ENCODE measurements around the gene TERT.
A peak's percentile ranks its signal among the peaks of the same experiment; 100 is the strongest.
"Not testable (repeated sequence)": the region's sequence is repeated elsewhere in the genome, so short reads cannot be mapped to it uniquely, and the experiment has no call there.

The TERT gene

GRCh38 chr5:1294835-1295649 is at the start of gene TERT:
Gene TERT, minus strand, starts transcription at chr5:1295068. Its CDS starts 79 bp downstream, at chr5:1294989.
- DNase-seq = no peak

DNA sequence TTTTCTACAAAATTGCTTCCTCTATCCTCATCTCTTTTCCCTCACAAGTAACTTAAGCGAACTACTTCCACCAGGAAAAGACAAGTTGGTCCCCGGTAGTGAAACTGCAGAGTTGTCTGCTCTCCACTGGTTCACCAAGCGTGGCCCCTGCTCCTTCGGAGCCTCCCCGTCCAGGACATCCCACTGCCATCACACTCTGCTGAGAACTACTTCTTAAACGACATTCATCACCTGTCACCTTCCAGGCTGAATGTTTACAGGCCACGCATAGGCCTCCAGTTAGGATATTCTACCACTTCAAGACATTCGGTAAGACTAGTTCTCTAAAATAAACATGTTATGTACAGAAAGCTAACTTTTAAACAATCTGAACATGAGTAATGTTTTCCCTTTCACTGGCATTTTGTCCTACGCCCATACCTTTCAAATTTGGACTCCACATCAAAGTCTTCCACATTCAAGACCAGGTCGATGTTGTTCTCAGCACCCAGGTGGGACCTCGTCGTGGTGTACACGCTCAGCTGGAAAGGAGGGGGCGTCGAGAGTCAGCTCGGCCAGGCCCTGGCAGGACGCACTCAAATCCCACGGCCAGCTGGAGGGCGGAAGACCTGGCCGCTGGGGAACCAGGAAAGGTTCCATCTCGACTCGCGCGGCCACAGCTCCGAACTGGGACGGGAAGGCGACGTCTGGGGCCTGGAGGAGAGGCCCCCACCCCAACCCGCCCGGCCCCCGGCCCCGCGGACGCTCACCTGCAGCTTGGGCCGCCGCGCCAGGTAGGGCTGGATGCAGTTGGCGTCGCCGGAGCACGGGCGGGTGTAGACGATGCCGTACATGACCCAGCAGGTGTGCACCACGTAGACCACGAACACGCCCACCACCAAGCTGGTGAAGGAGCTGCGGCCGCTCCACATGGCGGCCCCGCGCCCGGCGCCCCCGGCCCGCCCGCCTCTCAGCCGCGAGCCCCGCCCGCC is 49.3 kb upstream of the TERT start:
- DNase-seq = peak; percentile 48

GRCh38 chr5:1343315-1343751 is 48.5 kb upstream of the TERT start:
- DNase-seq = no peak

DNA sequence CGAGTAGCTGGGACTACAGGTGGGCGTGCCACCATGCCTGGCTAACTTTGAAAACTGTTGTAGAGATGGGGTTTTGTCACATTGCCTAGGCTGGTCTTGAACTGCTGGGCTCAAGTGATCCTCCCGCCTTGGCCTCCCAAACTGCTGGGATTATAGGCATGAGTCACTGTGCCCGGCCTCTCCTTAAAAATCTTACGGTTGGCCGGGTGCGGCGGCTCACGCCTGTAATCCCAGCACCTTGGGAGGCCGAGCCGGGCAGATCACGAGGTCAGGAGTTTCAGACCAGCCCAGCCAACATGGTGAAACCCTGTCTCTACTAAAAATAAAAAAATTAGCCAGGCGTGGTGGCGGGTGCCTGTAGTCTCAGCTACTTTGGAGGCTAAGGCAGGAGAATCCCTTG is 47.8 kb upstream of the TERT start:
- DNase-seq = not testable (repeated sequence)

DNA sequence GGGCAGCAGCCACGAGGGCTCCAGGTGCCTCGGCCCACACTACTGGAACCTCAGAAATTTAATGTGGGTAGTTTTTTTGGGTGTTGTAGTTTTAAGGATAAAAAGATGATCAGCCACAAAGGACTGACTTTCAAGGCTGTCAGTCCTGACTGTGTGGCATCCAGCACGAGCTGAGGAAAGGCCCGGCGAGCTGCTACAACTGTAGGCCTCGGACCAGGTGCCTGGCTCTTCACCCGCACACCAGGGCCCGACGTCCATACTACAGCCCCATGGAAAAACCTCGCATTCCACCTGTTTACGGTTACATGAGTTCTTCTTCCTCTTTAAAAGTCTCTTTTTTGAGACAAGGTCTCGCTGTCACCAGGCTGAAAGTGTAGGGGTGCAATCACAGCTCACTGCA is 47.4 kb upstream of the TERT start:
- no peak for DNase-seq

DNA sequence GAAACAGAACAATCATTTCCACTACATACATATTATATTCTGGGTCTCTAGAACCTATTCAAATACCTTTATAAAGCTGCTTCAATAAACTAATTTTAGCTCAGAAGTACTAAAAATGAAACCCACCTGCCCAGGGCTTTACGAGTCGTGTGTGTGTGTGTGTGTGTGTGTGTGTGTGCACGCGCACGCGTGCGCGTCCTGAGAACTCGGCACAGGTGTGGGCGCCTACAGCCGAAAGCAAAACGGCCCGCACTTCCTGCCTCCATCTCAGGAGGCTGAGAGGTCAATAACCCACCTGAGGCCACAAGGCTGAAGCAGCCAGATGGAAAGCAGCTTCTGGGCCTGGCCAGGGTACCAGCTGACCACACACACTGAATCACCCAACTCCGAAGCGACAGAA is 47.0 kb upstream of the TERT start:
- DNase-seq = no peak

- DNase-seq = not testable (repeated sequence)
These were observed 44.9 kb upstream of the TERT start for GRCh38 chr5:1339818-1340210.

GRCh38 chr5:1339139-1339817 is 44.4 kb upstream of the TERT start:
- not testable (repeated sequence) for DNase-seq

GRCh38 chr5:1338506-1339070 is 43.7 kb upstream of the TERT start:
- DNase-seq = no peak

DNA sequence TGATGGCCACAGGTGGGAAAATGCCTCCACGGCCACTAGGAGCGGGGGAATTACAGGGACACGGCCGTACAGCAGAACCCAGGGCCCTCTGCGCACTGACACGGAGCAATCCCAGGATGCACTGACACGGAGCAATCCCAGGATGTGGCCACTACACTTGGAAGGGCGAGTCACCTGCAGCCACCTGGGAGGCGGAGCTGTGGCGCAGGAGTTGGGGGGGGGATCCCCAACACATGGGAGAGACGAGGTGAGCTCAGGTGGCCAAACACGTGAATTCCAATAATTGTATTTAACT is 43.3 kb upstream of the TERT start:
- DNase-seq = no peak

- DNase-seq = no peak
These were observed 42.8 kb upstream of the TERT start for GRCh38 chr5:1337489-1338195.

- no peak for DNase-seq
These were observed 42.1 kb upstream of the TERT start for GRCh38 chr5:1336749-1337488.

- DNase-seq = no peak
These were observed 41.3 kb upstream of the TERT start for GRCh38 chr5:1336106-1336561.

DNA sequence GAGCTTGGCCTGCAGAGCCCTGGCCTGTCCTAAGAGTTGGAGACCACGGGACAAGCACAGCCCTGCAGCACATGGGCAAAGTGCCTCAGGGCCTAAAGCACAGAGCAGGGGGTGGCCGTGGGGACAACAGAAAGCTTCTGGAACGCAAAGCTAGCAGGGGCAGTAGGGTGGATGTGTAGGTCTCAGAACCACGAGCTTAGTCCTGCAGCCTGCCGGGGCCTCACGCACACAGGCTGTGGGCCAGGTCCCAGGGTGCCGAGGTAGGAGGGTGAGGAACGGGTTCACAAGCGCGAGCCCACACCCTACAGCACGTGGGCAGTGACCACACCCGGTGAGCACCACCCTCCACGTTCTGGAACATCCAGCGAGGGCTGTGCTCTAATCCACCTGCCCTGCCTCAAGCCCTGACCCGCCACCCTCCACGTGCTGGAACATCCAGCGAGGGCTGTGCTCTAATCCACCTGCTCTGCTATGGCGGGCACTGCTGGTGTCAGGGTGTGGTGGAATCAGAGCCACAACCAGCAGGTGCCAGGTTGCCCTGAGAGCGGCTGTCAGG is 40.8 kb upstream of the TERT start:
- DNase-seq = no peak

DNA sequence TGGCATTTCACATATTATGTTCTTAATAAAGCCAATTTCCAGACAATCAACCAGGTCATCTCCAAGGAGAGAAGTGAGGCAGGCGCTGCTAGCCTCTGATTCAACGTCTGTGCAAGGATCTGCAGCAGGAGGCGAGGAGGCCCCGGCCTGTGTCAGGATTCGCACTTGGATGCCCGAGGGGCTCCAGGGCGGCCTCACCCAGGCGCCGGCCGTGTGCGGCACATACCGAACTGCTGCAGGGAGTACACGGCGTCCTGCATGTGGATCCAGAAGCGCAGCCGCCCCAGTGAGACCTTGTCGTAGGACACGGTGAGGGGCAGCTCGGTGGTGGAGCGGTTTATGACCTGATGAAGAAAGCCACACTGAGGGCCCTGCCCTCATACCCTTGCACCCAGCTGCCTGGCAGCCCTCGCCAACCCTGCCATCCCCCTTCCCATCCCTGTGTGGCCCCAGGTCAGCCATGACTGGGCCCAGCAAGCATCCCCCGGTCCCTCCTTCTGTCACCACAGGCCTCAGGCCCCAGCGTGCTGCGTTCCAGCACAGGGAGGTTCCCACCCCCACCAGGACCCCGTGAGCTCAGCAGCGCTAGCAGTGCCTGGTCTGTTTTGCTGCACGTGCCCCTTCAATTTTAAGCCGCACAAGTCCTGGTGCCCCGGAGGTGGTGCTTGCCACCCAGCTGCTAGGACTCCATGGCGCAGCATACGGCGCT is 40.1 kb upstream of the TERT start:
- no peak for DNase-seq

DNA sequence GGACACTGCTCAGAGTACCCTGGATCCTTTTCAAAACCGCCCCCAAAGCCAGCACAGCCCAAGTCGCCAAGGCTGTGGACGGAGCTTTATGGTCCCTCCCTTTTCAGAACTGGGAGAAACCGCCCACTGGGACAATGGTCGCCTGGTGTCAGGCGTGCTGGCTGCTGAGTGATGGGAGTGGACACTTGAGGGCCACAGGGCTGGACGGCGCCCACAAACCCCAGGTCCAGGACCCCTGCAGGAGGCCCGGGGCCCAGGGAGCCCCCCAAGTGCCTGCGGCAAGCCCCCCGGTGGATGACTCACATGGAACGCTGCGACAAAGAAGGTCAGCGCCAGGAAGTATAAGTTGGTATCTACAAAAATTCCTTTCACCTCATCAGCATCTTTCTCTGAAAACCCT is 39.1 kb upstream of the TERT start:
- DNase-seq = no peak

DNA sequence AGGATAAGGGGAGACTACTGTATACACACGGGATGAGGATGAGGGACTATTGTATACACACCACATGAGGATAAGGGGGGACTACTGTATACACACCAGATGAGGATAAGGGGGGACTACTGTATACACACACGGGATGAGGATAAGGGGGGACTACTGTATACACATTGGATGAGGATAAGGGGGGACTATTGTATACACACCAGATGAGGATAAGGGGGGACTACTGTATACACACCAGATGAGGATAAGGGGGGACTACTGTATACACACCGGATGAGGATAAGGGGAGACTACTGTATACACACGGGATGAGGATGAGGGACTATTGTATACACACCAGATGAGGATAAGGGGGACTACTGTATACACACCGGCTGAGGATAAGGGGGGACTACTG is 38.4 kb upstream of the TERT start:
- not testable (repeated sequence) for DNase-seq

DNA sequence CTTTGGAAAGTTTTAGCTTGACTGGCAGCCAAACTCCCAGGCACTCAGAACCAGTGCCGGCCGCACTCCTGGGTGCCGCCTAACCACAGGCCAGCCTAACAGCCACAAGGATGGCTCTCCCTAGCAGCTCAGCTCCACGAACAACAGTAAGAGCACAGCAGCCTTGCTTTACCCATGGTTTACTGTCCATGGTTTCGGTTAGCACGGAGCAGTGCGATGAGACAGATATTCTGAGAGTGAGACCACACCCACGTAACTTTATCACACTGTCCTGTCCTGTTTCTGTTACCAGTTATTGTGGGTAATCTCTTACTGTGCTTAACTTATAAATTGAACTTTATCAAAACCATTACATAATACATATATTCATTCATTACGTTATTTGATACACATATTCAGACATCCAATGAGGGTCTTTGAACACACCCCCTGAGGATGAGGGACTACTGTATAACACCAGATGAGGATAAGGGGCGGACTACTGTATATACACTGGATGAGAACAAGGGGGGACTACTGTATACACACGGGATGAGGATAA is 37.7 kb upstream of the TERT start:
- no peak for DNase-seq

DNA sequence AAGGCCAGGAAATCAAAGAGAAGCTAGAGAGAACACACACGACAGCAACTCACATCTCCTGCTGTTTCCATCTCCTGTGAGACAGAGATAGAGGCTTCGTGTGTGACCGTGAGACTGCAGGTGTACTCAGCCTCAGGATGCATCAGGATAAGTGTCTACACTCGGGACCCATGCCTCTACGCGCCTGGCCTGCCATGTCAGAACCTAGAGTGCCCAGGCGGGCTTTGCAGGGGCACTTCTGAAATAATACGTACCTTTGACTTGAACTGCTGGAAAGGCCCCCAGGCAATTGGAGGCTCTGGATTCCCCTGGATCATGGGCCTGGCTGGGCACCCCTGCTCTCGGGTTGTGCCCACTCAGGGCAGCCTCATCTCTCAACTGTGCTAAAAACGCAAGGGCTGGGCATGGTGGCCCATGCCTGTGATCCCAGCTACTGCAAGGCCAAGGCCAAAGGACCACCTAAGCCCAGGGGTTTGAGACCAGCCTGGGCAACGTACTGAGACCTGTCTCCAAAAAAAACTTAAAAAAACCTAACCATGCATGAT is 37.1 kb upstream of the TERT start:
- no peak for DNase-seq
